Tibial nerve (tissue), 4 donors: ENCODE results near the gene PIP5K1B.

Experiments used
- EP300 ChIP-seq, 2 donors: sonication (generic); formaldehyde crosslinking; IDR thresholded peaks; one replicate each; pipeline ENCODE4 v1.6.1; 2017; ENCODE audit warnings: antibody characterized with exemption in 2 of 2, mild to moderate bottlenecking in 1 of 2
- TF ChIP-seq, protein P1 (sequence below), 5 experiments: fragments of 200-600 bp in 3 of 5; fragments of 450-650 bp in 2 of 5; sonication (generic) in 3 of 5; IDR thresholded peaks; one replicate each; pipeline ENCODE4 v1.5.1; 2016 to 2019; ENCODE audit warnings: antibody characterized with exemption in 5 of 5, mild to moderate bottlenecking in 3 of 5, moderate library complexity in 2 of 5

DNA sequence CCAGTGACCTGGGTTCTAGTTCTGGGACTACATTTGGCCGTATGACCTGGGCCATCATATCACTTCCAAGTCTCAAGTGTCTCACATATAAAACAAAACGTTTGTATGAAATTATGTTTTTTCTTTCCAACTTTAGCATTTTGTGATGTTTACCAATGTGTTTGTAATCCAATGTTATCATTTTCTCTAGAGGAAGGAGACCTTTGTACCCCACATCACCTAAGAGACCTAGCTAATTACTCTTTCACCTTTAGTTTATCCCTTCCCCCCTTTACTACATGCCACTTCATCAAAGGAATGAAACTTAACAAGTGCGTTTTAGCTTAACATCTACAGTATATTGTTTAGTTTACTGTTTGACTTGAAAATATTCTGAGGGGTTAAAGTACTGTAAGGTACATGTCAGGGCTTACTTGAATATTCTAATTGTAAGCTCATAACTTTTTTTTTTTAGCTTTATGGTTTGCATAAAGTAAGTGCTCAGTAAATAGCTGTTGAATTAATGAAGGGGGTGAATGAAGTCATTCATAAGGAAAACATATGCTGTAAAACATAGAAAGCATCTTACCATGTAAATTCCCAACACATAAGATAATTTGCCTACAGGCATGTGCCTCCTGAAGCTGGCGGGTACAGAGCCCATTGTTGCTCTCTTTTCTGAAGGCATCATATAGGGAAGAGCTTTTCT lies 2.9 kb downstream of the PIP5K1B start:
- TF ChIP-seq EP300 (IDR thresholded peaks at IDR 0.05): no peak
- TF ChIP-seq, protein P1, sequence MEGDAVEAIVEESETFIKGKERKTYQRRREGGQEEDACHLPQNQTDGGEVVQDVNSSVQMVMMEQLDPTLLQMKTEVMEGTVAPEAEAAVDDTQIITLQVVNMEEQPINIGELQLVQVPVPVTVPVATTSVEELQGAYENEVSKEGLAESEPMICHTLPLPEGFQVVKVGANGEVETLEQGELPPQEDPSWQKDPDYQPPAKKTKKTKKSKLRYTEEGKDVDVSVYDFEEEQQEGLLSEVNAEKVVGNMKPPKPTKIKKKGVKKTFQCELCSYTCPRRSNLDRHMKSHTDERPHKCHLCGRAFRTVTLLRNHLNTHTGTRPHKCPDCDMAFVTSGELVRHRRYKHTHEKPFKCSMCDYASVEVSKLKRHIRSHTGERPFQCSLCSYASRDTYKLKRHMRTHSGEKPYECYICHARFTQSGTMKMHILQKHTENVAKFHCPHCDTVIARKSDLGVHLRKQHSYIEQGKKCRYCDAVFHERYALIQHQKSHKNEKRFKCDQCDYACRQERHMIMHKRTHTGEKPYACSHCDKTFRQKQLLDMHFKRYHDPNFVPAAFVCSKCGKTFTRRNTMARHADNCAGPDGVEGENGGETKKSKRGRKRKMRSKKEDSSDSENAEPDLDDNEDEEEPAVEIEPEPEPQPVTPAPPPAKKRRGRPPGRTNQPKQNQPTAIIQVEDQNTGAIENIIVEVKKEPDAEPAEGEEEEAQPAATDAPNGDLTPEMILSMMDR (IDR thresholded peaks at IDR 0.05): no peak
